GM18867 (cell line): ENCODE data around the gene NYAP2.

ENCODE experiments used
- ATAC-seq: cut with Tn5 transposase; IDR thresholded peaks from one replicate; pipeline ENCODE4 v1.9.1; 2021; ENCODE audit warnings: mild to moderate bottlenecking, moderate library complexity; ENCODE audit not compliant: unreplicated experiment

The NYAP2 gene

DNA sequence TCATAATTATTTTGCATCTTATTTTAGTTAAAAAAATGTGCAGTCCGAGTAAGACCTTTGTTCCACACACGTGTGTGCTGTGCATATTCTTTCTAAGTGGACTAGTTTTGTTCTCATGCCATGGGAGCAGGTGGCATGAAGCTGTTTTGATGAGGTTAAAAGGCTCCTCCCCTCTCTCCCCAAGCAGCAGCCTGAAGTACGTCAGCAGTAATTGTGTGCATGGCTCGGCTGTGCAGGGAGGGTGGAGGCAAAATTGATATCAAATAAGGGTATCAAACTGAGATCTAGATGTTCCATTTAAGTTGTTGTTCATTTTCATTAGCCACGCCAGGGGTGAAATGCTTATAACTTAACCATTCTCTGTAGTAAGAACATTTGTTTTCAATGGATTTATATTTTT is at the start of gene NYAP2:
Gene NYAP2, plus strand, starts transcription at position 207 of the 400 bp plus-strand sequence. CDS start 9,171 bp downstream, outside the sequence.
- ATAC-seq, result no peak

DNA sequence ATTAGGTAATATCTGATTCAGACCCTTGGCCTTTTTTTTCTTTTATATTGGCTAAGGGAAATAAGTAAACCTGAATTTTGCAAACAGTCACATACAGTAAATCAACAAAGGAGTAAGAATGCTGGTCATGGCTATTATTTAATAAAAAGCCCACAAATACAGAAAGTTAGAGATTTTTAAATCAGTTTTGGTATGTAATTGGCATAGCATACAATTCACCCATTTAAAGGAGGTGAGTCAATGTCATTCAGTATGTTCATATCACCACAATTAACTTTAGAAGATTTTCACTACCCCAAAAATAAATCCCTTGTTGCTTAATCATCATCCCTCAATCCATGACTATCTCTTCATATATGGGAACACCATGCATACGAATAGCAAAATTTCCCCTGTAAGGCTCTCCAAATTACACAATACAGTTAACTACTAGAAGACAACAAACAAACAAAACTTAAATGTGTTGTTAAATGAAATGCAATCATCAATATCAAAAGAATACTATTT is 45.9 kb upstream of the NYAP2 start:
- ATAC-seq, result no peak

DNA sequence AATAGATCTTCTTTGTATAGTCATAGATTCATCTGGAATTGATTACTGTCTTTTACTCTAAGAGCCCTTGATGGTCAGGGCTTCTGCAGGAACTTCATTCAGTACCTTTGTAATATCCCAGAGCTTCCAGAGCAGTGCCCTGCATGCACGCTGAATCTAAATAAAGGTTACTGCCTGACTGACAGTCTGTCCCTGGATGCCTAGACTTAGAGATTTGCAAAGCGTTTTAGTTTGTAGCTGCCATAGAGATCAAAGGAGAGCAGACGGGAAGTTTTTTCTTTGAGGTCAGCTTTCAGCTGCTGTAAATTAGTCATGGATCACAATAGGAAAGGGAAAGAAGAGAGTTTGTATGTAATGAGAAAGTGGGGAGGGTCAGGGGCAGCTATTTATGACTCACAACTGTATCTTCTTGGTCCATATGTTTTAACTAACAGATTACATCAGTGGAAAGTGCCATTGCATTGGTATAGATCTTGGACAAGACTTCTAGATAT is 45.2 kb upstream of the NYAP2 start:
- no peak for ATAC-seq

DNA sequence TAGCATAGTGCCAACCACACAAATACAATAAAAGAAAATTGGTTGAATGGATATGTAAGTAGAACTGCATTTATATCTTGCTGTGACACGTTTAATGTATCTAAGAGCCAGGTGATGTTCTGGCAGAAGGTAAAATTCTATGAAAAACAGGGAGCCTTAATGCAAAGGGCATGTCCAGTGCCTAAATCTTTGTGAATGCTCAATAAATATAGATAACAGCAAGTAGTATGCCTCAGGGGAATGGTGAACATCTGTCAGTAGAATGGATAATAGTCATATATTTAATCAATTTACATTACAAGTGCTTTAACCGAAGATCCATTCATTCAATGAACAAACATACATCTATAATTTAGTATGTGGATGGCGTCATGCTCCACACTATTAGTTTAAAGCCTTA is 43.7 kb upstream of the NYAP2 start:
- ATAC-seq, result no peak

DNA sequence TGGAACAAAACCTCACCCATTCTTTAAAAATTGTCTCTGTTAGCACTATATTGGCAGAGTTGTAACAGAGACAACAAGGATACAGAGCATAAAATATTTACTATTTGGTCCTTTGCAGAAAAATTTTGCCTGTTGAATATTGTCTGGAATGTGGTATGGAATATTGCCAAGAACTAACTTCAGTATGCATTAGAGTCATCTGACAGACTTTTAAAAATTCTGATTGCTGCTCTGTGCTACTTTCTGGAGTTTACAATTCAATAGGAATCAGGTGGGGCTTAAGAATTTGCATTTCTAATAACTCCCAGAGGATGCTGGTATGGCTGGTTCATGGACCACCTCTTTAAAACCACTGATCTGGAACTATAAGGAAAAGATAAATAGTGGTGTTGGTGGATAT is 32.8 kb upstream of the NYAP2 start:
- ATAC-seq, result no peak

DNA sequence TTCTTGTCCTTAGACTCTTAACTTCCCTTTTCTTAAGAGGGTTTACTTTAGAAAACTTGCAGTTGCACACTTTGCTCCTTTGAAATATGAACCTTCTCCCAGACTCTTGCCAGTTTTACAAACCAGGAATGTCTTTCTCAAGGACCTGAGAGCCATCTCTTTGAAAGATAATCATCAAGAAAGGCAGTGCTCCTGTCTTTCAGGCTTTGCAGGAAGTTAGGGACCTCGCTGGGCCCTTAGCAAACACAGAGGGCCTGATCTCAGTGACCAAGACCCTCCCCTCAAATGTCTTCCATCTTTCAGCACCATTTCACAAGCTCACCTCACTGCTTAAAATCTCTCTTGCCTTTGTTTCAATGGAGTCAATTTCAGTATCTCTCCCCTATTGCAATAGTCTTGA is 32.0 kb upstream of the NYAP2 start:
- ATAC-seq, result no peak

DNA sequence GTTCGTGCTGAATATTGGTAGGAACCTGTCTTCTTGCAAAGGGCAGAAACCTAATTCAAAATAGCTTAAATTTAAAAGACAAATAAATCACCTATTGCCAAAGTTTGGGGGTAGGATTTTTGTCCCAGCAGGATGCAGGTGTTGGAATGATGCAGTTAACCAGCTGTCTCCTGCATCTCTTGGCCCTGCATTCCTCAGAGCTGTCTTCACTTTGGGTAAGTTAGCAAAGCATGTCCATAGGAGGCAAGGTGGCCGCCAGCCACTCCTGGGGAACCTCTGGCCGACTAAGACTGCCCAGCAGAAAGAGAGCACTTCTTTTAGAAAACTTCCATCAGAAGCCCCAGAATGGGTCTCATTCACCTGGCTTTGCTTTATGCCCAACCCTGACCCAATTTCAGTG is 20.5 kb upstream of the NYAP2 start:
- no peak for ATAC-seq

DNA sequence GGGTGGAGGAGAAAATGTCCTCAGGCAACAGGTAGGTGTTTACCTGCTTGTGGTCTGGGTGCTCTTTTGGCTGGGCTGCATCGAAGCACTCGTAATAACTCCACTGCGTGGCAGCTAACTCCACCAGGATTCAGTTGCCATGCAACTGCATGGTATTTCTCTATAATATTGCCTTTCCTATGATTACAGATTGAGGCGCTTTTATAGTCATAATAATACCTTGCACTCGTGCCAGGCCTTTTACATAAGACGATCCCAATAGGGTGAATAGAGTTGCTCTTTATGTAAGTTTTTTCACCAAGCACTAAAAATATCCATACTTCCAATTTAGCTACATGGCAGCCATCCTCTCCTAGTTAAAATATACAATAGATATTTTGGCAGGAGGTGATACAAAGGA is 19.7 kb upstream of the NYAP2 start:
- no peak for ATAC-seq

DNA sequence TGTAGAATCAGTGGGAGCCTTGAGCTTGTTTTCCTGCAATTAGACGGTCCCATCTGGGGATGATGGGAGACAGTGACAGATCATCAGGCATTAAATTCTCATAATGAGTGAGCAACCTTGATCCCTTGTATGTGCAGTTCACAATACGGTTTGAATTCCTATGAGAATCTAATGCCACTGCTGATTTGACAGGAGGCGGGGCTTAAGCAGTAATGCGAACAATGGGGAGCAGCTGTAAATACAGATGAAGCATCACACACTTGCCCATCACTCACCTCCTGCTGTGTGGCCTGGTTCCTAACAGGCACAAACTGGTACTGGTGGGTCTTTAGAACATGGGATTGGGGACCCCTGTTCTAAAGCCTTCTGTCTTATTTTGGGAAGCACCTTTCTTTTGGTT is 17.9 kb upstream of the NYAP2 start:
- ATAC-seq, result no peak

DNA sequence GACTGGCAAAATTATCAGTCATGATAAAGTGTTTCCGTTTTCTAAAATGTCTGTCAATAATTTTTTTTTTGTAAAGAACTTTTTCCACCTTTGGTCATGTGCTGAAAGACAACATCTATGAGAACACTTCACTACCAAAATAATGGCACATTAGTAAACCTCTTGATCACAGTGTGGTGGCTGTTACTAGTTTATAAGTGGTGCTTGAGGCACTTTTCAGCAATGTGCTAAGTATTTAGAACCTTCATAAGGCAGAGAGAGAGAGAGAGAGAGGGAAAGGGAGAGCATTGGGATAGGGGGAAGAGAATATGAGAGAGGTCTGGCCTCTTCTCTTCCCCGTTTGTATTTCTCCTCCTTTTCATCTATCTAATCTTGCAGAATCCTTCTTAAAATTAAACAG is 1.1 kb upstream of the NYAP2 start:
- ATAC-seq, result no peak

DNA sequence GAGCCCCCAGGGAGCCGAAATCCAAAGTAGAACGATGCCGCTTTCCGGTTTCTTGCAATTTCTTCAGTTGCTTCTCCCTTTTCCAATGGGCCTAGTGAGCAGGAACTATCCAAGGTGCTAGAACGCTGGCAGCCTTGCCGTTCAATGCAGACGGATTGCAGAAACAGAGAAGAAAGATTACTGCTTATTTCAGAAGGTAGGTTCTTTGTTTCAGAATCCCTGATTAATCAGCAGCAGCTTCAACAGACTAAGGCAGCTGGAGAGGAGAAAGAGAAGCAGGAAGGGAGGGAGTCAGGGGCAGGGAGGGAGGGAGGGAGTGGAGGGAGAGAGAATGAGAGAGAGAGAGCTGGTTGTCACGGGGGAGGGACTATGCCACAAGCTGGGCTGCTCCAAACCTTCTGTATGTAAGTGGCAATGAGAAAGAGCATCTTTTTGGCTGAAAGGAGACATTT is 576 bp downstream of the NYAP2 start:
- no peak for ATAC-seq

DNA sequence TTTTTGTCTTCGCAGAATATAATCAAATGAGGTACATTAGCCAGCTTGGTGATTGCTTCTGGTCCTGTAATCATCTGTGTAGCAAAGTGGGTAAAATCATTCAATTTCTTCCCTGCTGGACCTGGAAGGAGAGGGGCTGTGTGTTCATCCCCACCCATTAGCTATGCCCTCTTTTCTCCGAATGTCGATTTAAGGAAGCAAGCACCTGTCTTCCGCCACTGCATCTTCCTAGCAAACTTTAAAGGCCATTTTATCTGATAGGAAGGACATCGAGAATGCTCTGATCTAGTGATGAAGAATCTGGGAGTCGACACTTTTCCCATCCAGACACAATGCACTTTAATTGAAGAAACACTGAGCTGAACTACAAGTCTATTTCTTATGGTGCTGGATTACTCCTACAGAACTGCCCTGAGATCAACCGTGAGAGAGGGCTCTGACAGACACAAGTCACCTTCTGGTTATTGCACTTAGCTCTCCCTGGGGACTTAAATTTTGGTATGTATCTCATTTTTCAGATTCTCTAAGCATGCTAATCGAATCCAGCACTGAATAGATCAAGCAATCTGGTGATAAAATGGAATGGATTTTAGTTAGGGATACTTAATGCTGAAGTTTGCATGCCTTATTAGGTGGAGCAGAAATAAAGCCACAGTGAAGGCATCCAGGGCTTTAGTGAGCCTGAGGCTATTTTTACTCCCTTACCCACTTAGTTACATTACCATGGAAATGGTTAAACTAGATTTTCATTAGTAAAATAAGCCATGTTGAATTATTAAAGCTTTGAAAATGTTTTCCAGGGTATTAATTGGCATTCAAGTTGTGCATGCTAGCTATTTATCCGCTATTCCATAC is 1.3 kb downstream of the NYAP2 start:
- ATAC-seq, result no peak

DNA sequence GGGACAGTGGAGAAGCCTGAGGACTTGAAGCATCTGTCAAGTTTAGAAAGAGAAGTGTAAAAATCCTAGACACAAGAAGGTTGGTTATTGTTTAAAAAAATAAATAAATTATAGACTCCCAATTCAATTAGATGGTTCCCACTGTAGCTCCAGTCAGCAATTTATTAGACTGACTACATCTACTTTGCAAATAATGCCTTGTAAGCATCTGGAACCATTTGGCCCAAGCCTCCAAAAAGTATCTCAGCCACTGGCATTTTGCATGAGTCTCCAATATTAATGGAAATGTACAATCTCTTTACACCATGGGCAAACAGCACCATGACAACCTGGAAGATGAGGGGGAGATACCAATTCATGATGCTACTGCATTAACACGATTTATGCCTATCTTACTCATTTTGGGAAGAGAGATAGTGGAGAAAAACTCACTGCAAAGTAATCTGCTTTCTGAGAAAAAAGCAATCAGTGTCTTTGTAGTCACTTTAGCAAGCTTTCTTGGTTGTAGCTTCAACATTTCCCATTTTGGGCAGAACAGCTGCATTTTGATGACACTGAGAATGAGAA is 2.8 kb downstream of the NYAP2 start:
- no peak for ATAC-seq

DNA sequence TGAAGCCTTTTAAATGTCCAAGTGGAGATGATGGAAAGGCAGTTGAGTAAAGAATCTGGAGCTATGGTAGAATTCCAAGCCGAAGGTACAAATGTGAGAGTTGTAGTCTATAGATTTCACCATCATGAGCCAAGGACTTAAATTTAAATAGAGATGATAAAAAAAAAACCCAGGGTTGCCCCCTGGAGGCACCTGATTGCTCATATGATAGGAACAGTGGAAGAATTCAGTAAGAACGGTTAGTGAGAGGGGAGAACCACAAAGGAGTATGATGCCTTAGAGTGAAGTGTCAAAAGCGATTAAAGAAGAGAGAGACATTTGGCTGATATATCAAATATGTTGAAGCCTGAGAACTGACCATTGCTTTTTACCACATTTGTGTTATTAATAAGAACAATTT is 11.9 kb downstream of the NYAP2 start:
- no peak for ATAC-seq

DNA sequence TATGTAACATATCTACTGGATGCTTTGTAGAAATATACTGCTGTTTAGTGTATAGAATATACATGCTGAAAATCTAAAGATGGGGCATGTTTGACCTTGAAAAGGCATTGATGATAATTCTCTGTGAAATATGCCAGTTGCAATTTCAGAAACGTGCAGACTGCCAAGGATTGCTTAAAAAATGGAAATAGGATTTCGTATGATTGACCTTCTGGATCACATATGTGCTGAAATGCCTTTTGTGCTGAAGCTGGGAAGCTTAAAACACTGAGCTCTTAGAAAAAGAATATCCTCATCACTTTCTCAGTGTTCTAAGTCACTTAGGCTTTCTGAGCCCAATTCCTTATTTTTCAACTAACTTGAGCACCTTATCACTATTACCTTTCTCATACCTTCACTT is 14.3 kb downstream of the NYAP2 start:
- no peak for ATAC-seq

DNA sequence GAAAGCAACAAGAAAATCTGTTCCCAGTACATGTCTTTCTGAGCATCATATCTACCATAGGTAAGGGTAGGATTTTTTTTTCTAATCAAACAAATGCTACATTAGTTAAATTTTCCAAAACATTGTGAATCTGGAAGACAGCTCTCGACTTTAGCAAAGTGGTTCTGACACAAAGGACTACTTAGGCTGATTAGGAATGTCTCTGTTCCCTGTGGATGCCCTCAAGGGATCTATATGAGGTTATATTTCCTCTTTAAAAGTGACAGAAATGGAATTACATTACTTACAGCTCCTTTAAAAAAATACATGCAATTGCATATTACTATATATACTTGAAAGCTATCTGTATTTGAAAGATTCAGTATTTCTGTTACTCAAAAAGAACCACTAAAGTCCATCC is 15.4 kb downstream of the NYAP2 start:
- no peak for ATAC-seq

DNA sequence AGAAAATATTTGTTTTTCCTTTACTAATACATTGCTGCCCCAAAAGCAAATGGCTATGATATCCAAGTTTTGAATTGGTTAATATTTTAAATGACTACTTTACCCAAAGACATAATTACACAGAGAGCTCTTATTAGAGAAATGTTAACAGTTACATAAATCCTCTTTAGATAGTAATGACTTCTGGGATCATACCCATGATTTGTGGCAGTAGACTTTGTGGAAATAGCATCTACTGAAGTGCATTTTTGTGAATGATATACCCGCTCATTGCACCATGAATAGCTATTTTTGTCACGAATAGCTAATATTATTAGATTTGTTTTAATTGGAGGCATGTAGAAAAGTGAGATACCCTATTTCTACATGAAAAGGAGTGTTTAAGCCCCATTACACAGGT is 15.8 kb downstream of the NYAP2 start:
- ATAC-seq, result no peak

DNA sequence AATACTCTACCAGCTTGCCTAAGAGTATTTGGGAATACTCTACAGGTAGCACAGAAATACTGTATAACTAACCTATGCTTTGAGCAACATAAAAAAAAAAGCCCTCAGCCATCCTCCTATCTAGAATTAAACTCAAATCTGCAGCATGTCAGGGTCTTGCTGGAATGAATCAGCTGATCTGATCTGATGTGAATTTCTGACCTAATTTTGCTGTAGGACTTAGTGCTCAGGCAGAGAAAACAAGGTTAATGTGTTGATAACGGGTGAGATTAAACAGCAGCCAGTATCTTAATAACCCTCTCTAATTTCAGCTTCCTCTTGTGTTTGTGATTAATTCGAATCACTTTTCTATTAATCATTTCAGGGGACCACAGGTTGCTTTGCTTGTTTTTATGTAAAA is 16.3 kb downstream of the NYAP2 start:
- no peak for ATAC-seq

DNA sequence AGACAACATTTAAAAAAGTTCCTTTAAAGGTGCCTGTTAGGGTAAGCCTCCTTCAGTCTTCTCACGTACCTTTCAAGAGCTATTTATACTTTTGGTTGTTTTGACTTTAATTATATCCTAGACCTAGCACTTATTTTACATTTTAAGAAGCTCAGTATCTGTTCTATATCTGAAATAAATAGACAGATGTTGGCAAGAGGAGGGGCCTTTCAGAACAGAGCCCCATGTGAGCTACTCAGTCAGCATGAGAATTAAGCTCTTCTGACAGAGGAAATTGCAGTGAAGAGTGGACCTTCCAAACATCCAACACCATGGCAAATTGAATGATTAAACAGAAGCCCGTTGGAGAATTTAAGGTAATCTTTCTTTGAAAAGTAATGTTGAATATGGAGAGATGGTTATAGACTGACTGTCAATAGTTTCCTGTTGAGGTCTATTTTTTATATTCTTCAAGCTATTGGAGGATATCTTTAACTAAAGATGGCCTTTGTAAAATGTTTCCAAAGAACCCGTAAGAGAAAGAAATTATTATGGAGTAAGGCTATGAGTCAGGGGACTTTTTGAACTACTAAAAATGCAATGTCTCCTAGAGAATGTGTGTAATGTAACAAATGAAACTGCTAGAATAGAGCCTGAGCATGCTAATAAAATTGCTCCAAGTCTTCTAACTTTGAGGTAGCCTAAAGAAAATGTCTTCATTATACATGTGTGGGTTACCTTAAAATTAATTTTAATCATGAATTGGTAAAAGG is 17.3 kb downstream of the NYAP2 start:
- no peak for ATAC-seq

DNA sequence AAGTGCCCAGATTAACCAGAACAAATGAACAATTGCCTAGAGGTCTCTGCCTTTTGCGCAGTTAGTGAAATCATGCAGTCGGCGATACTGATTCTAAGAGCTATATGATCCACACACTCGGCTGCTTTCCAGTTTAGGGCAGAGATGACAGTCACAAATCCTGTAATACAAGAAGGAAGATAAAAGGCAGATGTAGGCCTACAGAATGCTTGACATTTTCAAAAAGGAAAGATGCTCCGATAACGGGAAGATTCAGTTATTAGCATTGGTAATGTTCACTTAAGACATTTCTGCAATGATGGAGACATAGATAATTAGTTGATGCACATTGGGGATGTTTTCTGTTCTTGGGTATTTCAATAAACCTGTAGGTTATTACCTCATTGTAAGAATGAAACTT is 19.5 kb downstream of the NYAP2 start:
- no peak for ATAC-seq

DNA sequence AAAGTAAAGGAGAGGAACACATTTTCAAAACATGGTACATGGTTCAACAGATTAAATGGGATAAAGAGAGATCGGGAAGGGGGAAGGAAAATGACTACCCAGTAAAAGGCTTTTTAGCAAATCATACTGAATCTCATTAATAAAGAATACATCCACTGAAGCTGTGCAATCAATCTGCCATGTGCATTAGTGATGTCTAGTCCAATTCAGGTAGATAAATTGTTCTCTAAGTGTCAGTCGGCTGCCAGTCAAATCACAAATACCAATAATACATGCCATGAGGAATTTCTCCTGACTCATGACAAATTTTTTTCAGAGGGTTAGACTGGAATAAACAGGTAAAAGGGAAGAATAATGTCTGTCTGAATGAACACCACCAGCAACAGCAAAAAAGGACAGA is 22.6 kb downstream of the NYAP2 start:
- no peak for ATAC-seq

DNA sequence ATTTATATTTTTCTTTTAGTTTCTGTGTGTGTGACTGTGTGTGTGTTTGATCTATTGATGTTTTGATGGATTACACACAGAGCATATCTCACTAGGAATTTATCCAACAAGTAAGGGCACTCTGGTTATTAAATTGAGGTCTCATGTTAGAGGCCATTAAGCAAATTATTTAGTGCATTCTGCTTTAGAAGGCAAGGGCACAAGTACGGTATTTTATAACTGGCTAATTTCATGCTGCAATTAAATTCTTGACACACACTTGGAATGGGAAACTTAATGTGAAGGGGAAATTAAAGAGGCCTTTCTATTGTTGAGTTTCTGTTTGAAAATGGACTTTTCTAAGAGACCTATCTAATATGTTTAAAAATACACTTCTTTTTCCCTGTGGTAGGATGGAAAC is 25.8 kb downstream of the NYAP2 start:
- no peak for ATAC-seq
